Left ventricle myocardium superior (tissue), 1 donor: Measurements from ENCODE around the gene NDUFS8. TPM values are rescaled to one million over a fixed set of nuclear protein-coding genes. Genes with fewer than 3 reads are reported as not detected.
A peak's percentile ranks its signal among the peaks of the same experiment; 100 is the strongest.
"Not testable (repeated sequence)": the region's sequence is repeated elsewhere in the genome, so short reads cannot be mapped to it uniquely, and the experiment has no call there.

ENCODE experiments used
- ATAC-seq: fragments of 200-7000 bp; cut with Tn5 transposase; one replicate; pipeline ENCODE4 v1.9.1; 2020; ENCODE audit warnings: mild to moderate bottlenecking, moderate library complexity
- DNase-seq: peaks from one replicate; pipeline ENCODE4 v3.0.0-alpha.2; 2020
- intact Hi-C: fragments of 100-400 bp; cut with micrococcal nuclease; formaldehyde crosslinking; loops from one replicate; pipeline ENCODE4 v1.11.0; 2022
- long read RNA-seq: library from polyadenylated mRNA; unstranded; transcript quantifications from one replicate; pipeline ENCODE4 v2.0.0, GENCODE V29; 2021
- total RNA-seq: library from RNA; stranded (reverse); fragmentation: NEBNext Ultra II Directional; extraction: Animal tissue kit (Norgen Biotek cat#: 25700); gene quantifications from one replicate; pipeline ENCODE4 v1.2.1, GENCODE V29; 2021
- donor health status: DM: no; HTN: yes; CAD: no; lungs with severe emphysema.

Gene NDUFS8
- 514 TPM for total RNA-seq
- long read RNA-seq, transcript NDUFS8-201 (7 exons, 791 nt), result major isoform, 389 of 558 reads
- long read RNA-seq, transcript NDUFS8-207 (7 exons, 689 nt), result minor isoform, 6 of 558 reads
- long read RNA-seq, partial matches to known transcripts, result 110 of 558 reads
- long read RNA-seq, other reads (novel, unspliced or antisense), result 43 of 558 reads

DNA sequence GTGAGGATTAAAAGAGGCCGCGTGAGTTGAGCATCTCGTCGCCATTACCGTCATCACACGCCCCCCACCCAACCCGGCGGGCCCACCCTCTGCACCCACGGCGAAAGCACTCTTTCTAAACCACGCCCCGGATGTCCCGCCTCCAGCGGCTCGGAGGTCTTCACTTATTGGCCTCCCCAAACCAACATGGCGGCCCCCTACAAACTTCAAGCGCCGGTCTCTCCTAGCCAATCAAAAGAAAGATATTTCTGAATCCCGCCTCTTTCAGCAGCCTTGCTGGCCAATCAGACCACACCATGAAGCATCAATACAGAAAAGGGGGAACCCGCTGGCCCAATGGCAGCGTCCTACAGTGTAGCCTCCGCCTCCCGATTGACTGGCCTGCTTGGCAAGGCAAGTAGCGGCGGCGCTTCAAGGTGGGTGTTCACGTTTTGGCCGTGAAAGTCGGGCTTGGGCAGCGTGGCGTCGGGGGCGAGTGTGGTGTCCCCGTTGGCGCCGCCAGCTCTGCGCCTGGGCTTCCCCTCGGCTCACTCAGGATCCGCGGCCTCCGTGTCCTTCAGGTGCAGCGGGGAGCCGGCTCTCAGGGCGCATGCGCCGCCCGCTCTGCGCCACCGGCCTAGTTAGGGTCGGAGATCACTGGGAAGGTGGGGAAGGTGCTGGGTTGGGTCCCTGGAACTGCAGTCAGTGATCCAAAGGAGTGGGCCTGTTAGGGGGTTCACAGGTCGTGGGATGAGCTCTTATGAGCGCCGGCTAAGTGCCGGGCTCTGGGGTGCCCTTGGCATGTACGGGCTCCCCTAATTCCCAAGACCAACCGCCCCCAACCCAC lies at the start of gene NDUFS8:
Gene NDUFS8 (plus strand): TSS at position 364 of the 826 bp plus-strand sequence. CDS start 1,471 bp downstream, outside the sequence.
- intact Hi-C loops, result no loop called here
- peak; percentile 88 for ATAC-seq
- DNase-seq, result peak; percentile 98

DNA sequence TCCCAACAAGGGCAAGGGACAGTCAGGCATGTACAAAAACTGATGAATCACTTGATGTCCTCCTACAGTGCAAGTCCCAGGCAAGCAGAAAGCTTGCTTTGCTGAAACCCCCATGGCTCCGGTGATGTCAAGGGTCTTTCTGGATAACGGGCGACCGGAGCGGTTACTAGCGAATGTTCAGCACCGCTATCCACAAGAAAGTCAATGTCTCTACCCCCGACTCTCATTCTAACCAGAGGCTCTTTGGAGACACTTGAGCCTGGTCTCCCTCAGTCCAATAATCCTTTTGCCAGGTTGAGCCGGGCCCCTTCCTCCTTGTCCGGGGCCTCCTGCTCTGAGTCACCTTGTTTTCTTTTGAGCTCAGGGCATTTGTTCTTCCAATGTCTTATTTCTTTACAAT lies 49.3 kb upstream of the NDUFS8 start:
- DNase-seq, ATAC-seq, intact Hi-C loops: not testable (repeated sequence)

DNA sequence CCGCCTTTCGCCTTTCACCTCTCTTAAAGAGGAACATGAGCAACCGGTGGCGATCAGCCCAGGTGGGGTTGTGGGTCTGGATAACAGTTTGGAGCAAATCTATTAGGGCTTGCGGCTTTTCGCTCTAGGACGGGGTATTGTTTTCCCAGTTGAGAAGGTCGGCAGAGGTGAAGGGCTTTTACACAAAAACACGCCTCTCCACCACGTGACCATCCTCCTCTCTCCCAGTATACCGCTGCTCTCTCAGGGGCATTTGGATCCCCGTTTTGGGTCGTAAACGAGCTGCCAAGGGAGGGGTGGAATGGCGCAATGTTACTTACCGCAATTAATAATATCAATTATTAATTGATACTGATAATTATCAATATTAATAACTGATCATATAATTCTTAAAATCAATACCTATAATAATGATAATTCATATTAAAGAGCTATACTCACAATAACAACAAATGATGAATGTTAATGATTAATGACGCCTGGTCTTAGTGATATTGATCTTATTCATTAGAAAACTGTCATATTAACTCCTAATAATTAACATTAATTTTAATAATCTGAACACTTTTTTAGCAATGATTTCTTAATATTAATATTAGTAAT lies 48.1 kb upstream of the NDUFS8 start:
- DNase-seq, ATAC-seq, intact Hi-C loops: not testable (repeated sequence)

DNA sequence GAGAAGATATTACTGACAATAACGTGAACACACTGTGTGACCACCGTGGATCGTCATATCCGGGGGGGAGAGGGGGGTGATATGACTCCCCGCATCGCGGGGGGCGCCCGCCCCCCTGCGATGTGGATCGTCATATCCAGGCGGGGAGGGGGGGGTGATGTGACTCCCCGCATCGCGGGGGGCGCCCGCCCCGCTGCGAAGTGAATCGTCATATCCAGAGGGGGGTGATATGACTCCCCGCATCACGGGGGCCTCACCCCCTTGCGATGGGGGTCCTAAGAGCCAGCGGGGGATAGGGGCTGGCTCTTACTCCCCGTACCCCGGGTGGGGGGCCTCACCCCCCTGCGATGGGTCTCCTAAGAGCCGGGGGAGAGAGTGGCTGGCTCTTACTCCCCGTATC lies 46.5 kb upstream of the NDUFS8 start:
- DNase-seq (no peak), ATAC-seq (no peak)
- intact Hi-C loops, result no loop called here

DNA sequence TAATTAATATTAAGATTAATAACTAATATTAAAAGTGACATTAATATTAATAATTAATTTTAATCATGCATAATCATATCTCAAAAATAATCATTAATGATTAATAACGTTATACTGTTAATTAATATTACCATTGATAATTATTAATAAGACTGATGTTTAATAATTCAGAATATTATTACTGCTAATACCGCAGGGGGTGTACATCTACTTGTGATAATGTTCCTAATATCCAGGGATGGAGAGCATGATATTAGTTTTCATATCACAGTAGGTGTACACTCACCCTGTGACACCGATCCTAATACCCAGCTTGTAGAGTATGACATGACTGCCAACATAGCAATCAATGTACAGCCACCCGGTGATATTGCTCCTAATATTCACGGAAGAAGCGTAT lies 45.2 kb upstream of the NDUFS8 start:
- DNase-seq, intact Hi-C loops, ATAC-seq: not testable (repeated sequence)

DNA sequence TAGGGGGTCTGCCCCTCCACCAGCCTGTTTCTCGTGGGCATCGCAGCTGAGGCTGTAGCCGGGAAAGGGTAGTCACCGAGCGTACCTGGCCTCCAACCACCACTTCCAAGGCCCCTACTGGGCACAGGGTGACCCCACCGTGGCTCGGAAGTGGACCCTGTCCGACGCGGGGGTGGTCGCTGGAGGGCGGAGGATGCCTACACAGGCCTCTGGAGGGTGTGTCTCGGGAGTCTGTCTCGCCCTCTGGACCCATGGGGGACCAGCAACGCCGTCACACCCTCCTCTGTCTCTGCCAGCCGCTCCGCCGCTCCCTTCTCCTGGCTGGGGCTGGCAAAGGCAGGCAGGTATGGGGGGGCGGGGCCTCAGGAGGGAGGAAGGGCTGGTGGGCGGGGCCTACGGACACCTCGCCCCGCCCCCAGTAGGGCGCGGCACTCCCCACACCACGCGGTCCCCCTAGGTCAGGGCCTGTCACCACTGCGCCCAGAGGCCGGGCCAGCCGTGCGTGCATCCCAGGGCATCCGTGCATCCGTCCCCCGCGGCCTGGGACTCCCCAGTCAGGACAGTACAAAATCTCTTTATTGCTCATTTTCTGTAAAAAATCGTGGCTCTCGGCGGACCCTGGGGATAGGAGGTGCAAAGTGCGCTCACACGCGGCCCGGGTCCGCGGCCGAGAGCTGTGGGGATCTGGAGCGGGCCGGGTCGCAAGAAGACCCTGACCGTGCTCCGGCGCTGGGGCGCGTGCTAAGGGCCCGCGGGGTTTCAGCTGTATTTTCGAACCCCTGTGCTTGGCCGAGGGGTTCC lies 39.7 kb upstream of the NDUFS8 start:
- intact Hi-C loops, result not testable (repeated sequence)
- DNase-seq (peak; percentile 48), ATAC-seq (peak; percentile 58)

DNA sequence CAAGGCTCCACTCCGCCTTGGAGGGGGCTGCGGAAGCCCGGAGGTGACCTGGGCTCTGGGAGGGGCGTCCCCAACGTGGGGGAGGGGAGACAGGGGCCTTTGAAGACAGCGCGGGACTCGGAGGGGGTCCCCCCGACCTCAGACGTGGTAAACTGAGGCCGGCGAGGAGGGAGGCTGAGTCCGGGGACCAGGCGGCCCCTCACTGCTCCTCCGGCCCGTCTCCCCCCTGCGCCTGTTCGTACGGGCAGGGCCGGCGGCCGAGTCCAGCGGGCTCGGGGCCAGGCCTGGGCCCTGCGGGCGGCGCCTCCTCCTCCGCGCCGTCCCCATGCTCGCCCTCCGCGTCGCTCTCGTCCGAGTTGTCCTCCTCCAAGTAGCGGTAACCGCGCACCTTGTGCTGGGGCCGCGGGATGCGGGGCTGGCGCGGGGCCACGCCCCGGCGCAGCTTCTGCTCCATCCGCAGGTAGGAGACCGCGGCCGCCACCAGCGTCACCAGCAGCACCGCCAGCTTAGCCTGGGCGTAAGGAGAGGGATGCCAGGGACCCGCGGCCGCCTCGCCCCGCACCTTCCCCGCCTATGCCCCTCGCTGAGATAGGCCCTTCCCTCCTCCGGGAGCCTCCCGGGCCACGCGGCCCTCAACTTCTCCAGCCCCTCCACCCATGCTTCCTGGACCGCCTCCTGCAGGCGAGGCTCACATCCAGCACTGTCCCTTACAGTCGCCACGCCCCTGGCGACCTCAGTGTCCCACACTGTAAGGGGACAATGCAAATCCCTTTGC lies 38.9 kb upstream of the NDUFS8 start:
- DNase-seq, intact Hi-C loops, ATAC-seq: not testable (repeated sequence)

DNA sequence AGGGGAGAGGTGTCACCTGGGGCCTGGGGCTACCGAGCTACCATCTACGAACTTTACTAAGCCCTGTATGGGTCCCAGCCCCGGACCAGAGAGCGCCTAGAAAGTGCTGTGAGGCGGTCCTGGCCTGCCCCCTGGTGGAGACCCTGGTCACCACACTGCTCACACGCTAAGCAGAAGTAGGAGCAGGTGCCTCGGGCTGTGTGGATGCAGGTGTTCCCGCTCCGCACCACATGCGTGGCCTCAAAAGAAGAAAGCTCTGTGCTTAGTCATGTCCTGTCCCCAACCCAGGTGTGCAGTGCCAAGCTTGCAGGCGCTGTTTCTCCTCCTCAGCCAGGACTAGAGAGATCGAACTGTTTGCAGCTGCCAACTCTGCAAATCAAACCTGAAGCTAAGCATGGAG lies 36.7 kb upstream of the NDUFS8 start:
- intact Hi-C loops, DNase-seq, ATAC-seq: not testable (repeated sequence)

DNA sequence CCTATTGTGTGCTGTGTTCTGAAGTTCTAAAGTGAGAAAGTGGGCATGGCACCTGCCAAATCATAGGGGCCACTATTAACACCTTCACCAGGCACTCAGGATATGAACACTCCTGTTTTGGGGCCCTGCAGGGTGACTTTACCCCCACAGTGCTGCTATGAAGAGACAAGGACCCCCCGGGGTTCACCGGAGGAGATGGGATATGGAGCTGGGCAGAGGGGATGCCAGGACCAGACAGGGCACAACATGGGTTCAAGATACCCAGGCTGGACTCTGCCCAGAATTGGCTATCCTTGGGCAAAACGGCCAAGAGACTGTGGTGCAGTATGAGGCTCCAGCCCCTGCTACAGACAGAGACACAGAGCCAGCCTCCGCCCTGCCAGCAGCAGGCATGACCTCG lies 36.1 kb upstream of the NDUFS8 start:
- ATAC-seq, intact Hi-C loops, DNase-seq: not testable (repeated sequence)

DNA sequence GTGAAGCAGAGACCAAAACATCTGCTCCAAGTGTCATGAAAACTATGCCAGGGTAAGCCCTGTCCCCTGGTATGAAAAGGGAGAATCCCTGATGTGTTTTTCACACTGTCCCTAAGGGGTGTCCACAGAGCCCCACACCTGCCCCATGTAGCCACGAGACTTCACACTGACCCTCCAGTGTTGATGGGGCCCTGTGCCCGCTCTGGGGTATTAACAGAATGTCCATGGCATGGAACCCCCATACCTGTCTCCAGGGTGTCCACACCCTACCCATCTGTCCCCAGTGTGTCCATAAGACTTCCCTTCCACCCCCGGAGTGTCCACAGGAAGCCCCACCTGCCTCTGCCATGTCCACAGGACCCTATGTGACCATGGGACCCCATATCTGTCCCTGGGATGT lies 35.4 kb upstream of the NDUFS8 start:
- ATAC-seq, intact Hi-C loops, DNase-seq: not testable (repeated sequence)

DNA sequence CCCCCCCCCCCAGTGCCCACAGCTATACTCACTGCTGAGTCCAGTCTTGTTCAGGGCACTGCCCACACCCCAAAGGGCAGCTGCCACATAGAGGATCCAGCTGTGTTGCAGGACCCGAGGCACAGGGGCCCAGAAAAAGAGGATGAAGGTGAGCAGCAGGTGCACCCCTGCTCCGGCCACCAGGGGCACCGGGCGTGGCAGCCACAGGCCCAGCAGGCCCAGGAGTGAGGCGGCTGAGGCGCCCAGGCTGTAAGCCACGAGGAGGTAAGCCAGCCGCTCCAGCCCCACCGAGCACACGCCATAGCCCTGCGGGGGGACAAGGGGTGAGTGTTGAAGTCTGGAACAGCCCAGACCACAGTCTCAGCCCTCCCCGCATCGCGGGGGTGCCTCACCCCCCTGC lies 34.9 kb upstream of the NDUFS8 start:
- DNase-seq, intact Hi-C loops, ATAC-seq: not testable (repeated sequence)

DNA sequence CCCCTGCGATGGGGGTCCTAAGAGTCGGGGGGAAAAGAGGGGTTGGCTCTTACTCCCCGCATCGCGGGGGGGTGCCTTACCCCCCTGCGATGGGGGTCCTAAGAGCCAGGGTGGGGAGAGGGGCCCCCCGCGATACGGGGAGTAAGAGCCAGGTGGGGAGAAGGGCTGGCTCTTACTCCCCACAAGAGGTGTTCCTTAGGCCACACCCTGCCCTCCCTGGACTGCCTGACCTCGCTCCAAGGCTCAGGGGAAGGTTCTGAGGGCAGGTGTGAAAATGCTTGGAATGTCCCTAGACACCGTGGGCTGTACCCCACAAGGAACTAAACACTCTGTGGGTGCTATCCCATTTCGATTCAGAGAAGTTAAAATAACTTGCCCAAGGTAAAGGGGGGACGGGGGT lies 34.4 kb upstream of the NDUFS8 start:
- no peak for ATAC-seq
- intact Hi-C loops, result no loop called here
- no peak for DNase-seq

DNA sequence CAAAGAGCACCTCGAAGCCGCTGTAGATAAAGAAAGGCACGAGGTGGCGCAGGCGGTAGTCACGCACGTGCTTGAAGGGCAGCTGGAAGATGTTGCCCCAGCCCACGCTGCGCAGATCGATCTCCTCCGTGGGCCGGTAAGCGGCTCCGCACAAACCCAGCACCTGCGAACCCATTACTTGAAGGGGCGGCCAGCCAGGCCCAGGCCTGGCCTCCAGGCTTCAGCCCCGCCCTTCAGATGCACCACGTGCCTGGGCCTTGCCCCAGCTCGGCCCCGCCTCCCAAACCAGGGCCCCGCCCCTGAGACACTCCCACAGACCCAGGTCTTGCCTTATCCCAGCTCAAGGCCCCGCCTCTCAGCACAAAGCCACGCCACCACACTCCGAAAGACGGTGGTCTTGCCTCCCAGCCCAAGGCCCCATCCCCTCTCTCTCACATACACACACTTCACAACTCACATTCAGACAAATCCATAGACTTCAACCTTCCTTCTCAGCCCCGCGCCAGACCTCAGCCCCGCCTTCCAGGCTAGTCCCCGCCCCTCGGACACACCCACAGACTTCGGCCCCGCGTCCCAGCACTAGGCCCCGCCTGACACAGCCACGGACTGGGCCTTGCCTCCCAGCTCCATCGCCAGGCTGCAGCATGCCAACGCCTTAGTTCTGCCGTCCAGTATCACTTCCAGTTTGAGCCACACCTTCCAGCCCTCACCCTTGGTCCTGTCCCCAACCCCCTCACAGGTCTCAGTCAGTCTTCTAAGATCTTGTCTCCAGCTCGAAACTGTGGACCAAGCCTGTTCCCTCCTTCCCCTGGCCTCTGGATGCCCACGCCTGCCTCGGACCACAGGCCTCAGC lies 33.6 kb upstream of the NDUFS8 start:
- intact Hi-C loops, result no loop called here
- ATAC-seq, result peak; percentile 87
- peak; percentile 77 for DNase-seq

DNA sequence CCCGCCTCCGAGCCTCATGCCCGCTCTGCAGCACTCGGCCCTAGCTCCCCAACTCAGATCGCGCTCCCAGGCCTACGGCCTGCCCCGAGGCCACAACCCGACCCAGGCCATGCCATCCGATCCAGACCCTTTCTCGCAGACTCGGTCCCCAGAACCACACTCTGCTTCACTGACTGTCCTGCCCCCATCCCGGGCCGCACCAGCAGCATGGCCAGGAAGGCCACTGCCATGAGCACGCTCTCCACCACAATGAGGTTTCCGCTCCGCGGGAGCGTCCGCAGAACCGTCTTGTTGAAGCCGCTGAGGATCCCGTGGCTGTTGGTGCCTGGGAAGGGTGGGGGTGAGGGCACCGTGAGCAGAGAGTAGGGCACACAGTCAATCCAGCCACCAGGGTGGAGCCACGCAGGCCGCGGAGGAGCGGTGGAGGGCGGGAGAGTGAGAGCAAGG lies 33.0 kb upstream of the NDUFS8 start:
- ATAC-seq, result peak; percentile 8
- intact Hi-C loops, result no loop called here
- DNase-seq, result no peak

DNA sequence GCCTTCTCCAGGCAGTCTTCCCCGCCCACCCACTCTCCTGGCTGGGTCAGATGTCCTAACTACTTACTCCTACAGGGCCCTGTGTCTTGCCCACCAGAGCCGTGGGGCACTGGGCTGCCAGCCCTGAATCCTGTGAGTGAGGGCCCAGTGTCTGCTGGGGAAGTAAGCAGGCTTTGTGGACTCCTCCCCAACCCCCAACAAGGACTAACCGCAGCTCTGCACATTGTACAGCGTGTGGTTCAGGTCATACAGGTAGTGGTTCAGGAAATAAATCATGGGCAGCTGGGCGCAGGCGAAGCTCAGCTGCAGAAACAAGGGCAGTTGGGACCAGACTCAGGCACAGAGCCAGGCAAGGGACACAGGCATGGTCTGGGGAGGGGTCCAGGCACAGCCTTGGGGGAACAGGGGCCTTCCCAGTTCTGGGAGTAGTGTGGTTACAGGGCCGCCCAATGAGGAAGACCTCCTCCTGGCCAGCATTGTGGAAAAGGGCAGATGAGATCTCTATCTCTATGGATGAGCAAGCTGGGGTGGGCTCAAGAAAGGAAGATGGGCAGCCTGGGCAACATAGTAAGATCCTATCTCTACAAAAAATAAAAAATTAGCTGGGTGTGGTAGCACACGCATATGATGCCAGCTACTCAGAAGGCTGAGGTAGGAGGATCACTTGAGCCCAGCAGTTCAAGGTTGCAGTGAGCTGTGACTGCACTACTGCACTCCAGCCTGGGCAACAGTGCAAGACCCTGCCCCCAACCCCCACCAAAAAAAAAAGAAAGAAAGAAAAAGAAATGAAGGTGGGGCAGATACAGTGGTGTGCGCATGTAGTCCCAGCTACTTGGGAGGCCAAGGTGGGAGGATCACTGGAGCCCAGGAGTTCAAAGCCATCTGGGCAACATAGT lies 32.1 kb upstream of the NDUFS8 start:
- DNase-seq (no peak), ATAC-seq (no peak)
- intact Hi-C loops, result no loop called here

DNA sequence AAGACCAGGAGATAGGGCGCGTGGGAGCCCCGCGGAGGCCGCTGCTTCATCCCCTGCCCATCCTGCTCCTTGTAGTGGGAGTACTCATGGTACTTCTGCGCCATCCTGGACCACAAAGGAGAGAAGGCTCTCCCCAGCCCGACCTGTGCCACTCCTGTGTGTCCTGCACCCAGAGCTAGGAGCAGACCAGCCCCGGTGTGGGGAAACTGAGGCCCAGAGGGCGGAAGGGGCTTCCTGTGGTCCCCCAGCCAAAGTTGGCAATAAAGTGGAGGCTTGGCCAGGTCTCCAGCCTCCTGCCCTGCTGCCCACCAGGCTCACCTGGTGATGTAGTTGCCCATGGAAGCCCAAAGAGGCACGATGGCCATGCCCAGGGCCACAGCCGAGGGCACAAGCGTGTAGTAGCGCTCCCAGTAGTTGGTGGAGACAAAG lies 31.3 kb upstream of the NDUFS8 start:
- intact Hi-C loops, result no loop called here
- no peak for ATAC-seq
- DNase-seq, result no peak

DNA sequence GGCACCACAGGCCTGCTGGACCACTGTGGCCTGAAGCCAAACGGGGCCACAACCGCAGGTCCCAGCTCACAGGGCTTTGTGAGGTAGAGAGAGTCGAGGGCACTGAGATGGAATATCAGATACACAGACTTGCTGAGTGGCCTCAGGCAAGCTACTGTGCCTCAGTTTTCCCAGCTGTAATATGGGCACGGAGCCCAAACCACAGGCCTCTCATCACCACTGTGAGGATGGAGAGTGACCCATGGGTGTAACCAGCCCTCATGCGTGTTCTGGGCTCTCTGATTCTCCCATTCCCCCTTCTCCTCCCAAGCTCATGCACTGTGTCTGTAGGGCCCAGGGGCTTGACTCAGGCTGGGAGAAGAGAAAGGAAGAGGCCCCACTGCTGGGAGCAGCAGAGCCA lies 30.8 kb upstream of the NDUFS8 start:
- no peak for ATAC-seq
- no peak for DNase-seq
- intact Hi-C loops, result no loop called here
